HG03103 (cell line): Measurements from ENCODE around the gene ATXN2L.
A peak's percentile ranks its signal among the peaks of the same experiment; 100 is the strongest.
"Not testable (repeated sequence)": the region's sequence is repeated elsewhere in the genome, so short reads cannot be mapped to it uniquely, and the experiment has no call there.

ENCODE experiments used
- ATAC-seq: cut with Tn5 transposase; IDR thresholded peaks from one replicate; pipeline ENCODE4 v1.9.1; 2021; ENCODE audit warnings: low read depth; ENCODE audit not compliant: unreplicated experiment

The ATXN2L gene

GRCh38 chr16:28837672-28838557 is 15.1 kb downstream of the ATXN2L start:
- ATAC-seq: no peak

GRCh38 chr16:28838558-28838918 is 15.7 kb downstream of the ATXN2L start:
- ATAC-seq: no peak

- no peak for ATAC-seq
Observed at GRCh38 chr16:28839004-28839639, 16.3 kb downstream of the ATXN2L start.

- no peak for ATAC-seq
Observed at GRCh38 chr16:28839899-28840298, 17.1 kb downstream of the ATXN2L start.

GRCh38 chr16:28842696-28843095 is 19.9 kb downstream of the ATXN2L start:
- ATAC-seq: no peak

- no peak for ATAC-seq
Observed at GRCh38 chr16:28843766-28844165, 21.0 kb downstream of the ATXN2L start.

GRCh38 chr16:28844226-28844885 is 21.6 kb downstream of the ATXN2L start:
- no peak for ATAC-seq

- no peak for ATAC-seq
Observed at GRCh38 chr16:28845293-28845692, 22.5 kb downstream of the ATXN2L start.

- no peak for ATAC-seq
Observed at GRCh38 chr16:28845761-28846079, 22.9 kb downstream of the ATXN2L start.

GRCh38 chr16:28846080-28846932 is 23.5 kb downstream of the ATXN2L start, which contains the start of gene TUFM:
TSS of gene TUFM (minus strand) at chr16:28846348. CDS start at chr16:28846269, 79 bp downstream.
- peak; percentile 91 for ATAC-seq

- peak; percentile 2 for ATAC-seq
Observed at GRCh38 chr16:28846933-28847273, 24.1 kb downstream of the ATXN2L start.

GRCh38 chr16:28858421-28858820 is 35.6 kb downstream of the ATXN2L start:
- ATAC-seq: no peak

- no peak for ATAC-seq
Observed at GRCh38 chr16:28859326-28859725, 36.5 kb downstream of the ATXN2L start.

- ATAC-seq: no peak
Observed at GRCh38 chr16:28863929-28864793, 41.4 kb downstream of the ATXN2L start.

GRCh38 chr16:28865001-28865688 is 42.3 kb downstream of the ATXN2L start:
- ATAC-seq: no peak

- no peak for ATAC-seq
Observed at GRCh38 chr16:28865722-28866453, 43.1 kb downstream of the ATXN2L start.

GRCh38 chr16:28866454-28866804 is 43.6 kb downstream of the ATXN2L start:
- ATAC-seq: no peak

- no peak for ATAC-seq
Observed at GRCh38 chr16:28867241-28867640, 44.4 kb downstream of the ATXN2L start.

GRCh38 chr16:28867646-28868045 is 44.8 kb downstream of the ATXN2L start:
- not testable (repeated sequence) for ATAC-seq
